Kidney (tissue), 14 donors: ENCODE data around the gene HFM1. TPM values are rescaled to one million over a fixed set of nuclear protein-coding genes. Genes with fewer than 3 reads are reported as not detected.
"Not testable (repeated sequence)": the region's sequence is repeated elsewhere in the genome, so short reads cannot be mapped to it uniquely, and the experiment has no call there.

Source experiments
- DNase-seq, 5 donors: peaks; one replicate each; pipeline ENCODE4 v3.0.0-alpha.2; 2013 to 2020
- FAIRE-seq: peaks from 2 replicates; lab custom pipeline; 2012; peaks lifted over from hg19 to GRCh38; lab: Jason Lieb, UNC
- H3K27ac ChIP-seq, 2 donors: one replicate each; pipeline ENCODE4 v1.7.0; 2013; ENCODE audit warnings: low read depth in 2 of 2, low read length in 2 of 2, inconsistent platforms in 1 of 2
- H3K27me3 ChIP-seq: one replicate; pipeline ENCODE4 v1.7.1; 2013; ENCODE audit warnings: low read length, inconsistent platforms; ENCODE audit not compliant: control insufficient read depth, insufficient read depth
- H3K36me3 ChIP-seq, 3 donors: one replicate each; pipeline versions ENCODE4 v1.7.0 to v1.7.1; 2013; ENCODE audit warnings: low read length in 3 of 3, control low read depth in 1 of 3, inconsistent platforms in 1 of 3; ENCODE audit not compliant: insufficient read depth in 3 of 3, control insufficient read depth in 2 of 3
- H3K4me1 ChIP-seq, 3 donors: one replicate each; pipeline versions ENCODE4 v1.7.0 to v1.7.1; 2013; ENCODE audit warnings: low read length in 3 of 3, inconsistent platforms in 1 of 3, low read depth in 1 of 3; ENCODE audit not compliant: control insufficient read depth in 2 of 3, insufficient read depth in 2 of 3
- H3K4me3 ChIP-seq, 3 donors: one replicate each; pipeline versions ENCODE4 v1.7.0 to v1.8.1; 2013; ENCODE audit warnings: low read length in 3 of 3, control low read depth in 1 of 3, inconsistent platforms in 1 of 3
- H3K9ac ChIP-seq, 3 donors: one replicate each; pipeline versions ENCODE4 v1.7.0 to v1.7.1; 2013; ENCODE audit warnings: low read length in 3 of 3, control low read depth in 1 of 3, inconsistent platforms in 1 of 3
- H3K9me3 ChIP-seq, 3 donors: one replicate each; pipeline versions ENCODE4 v1.7.0 to v1.7.1; 2013; ENCODE audit warnings: low read length in 3 of 3, control low read depth in 1 of 3, inconsistent platforms in 1 of 3; ENCODE audit not compliant: control insufficient read depth in 2 of 3, insufficient read depth in 1 of 3
- intact Hi-C: fragments of 100-400 bp; cut with DNase I; formaldehyde crosslinking; loops from one replicate; pipeline ENCODE4 v1.11.1; 2022
- polyA plus RNA-seq: library from polyadenylated mRNA; stranded (reverse); fragments of 350-450 nt; fragmentation: Illumina TruSeq; extraction: RNeasy Lipid Tissue Mini Kit (QIAGEN cat#74804); gene quantifications from one replicate; pipeline ENCODE4 v1.2.3, GENCODE V29; 2014; ENCODE audit warnings: low read depth, low replicate concordance; ENCODE audit not compliant: insufficient read depth
- total RNA-seq: library from RNA; stranded (reverse); fragmentation: NEBNext Ultra II Directional; extraction: Animal tissue kit (Norgen Biotek cat#: 25700); gene quantifications from one replicate; pipeline ENCODE4 v1.2.1, GENCODE V29; 2021
- TF ChIP-seq, protein P1 (sequence below): IDR thresholded peaks from 3 replicates; pipeline ENCODE4 v1.5.1; 2012; ENCODE audit warnings: mild to moderate bottlenecking, moderate library complexity, borderline replicate concordance; ENCODE audit not compliant: insufficient read depth; ENCODE audit errors: extremely low read depth
- donor health status: control.
- donor health status: control.
- donor health status: control.
- donor health status: control.
- donor health status: control.
- donor health status: DM: yes; HTN: yes; CAD: no.
- donor health status: Normal renal cell carcinoma (clear cell type).

The HFM1 gene
- total and polyA plus RNA-seq, 2 donors from 2014 or later: 1.2 TPM

DNA sequence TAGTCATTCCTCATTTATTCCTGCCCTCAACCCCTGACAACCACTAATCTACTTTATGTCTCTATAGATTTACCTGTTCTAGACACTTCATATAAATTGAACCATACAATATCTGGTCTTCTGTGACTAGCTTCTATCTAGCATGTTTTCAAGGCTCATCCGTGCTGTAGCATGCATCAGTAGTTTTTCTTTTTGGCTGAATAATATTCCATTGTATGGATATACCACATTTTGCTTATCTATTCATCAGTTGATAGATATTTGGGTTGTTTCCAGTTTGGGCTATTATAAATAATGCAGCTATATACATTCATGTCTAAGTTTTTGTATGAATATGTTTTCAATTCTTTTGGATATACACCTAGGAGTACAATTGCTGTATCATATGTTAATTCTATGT lies 101.5 kb downstream of the HFM1 start:
- peaks cover 0 to 11% (median 0%) of the 10 kb centered on the region in 3 donors for H3K9me3 ChIP-seq
- H3K4me3 ChIP-seq: no peak overlapping the region
- TF ChIP-seq, protein P1, sequence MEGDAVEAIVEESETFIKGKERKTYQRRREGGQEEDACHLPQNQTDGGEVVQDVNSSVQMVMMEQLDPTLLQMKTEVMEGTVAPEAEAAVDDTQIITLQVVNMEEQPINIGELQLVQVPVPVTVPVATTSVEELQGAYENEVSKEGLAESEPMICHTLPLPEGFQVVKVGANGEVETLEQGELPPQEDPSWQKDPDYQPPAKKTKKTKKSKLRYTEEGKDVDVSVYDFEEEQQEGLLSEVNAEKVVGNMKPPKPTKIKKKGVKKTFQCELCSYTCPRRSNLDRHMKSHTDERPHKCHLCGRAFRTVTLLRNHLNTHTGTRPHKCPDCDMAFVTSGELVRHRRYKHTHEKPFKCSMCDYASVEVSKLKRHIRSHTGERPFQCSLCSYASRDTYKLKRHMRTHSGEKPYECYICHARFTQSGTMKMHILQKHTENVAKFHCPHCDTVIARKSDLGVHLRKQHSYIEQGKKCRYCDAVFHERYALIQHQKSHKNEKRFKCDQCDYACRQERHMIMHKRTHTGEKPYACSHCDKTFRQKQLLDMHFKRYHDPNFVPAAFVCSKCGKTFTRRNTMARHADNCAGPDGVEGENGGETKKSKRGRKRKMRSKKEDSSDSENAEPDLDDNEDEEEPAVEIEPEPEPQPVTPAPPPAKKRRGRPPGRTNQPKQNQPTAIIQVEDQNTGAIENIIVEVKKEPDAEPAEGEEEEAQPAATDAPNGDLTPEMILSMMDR: no peak
- no peak overlapping the region for H3K27ac ChIP-seq
- DNase-seq (no peak), FAIRE-seq (no peak)
- intact Hi-C loops: no loop called here
- H3K27me3 ChIP-seq: no peaks in the 10 kb centered on the region
- H3K9ac ChIP-seq: no peak overlapping the region
- H3K4me1 ChIP-seq: no peaks in the 10 kb centered on the region
- no peaks in the 10 kb centered on the region for H3K36me3 ChIP-seq

DNA sequence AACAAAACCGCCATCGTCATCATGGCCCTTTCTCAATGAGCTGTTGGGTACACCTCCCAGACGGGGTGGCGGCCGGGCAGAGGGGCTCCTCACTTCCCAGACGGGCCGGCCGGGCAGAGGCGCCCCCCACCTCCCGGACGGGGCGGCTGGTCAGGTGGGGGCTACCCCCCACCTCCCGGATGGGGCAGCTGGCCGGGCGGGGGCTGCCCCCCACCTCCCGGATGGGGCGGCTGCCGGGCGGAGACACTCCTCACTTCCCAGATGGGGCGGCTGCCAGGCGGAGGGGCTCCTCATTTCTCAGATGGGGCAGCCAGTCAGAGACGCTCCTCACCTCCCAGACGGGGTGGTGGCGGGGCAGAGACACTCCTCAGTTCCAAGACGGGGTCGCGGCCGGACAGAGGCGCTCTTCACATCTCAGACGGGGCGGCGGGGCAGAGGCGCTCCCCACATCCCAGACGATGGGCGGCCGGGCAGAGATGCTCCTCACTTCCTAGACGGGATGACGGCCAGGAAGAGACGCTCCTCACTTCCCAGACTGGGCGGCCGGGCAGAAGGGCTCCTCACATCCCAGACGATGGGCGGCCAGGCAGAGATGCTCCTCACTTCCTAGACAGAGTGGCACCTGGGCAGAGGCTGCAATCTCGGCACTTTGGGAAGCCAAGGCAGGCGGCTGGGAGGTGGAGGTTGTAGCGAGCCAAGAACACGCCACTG lies 115.6 kb downstream of the HFM1 start:
- peak in 1 of 5 donors; percentile 55 for DNase-seq
- H3K27me3 ChIP-seq, H3K9ac ChIP-seq, FAIRE-seq, H3K4me3 ChIP-seq, H3K36me3 ChIP-seq, H3K9me3 ChIP-seq, H3K27ac ChIP-seq, H3K4me1 ChIP-seq, intact Hi-C loops: not testable (repeated sequence)

DNA sequence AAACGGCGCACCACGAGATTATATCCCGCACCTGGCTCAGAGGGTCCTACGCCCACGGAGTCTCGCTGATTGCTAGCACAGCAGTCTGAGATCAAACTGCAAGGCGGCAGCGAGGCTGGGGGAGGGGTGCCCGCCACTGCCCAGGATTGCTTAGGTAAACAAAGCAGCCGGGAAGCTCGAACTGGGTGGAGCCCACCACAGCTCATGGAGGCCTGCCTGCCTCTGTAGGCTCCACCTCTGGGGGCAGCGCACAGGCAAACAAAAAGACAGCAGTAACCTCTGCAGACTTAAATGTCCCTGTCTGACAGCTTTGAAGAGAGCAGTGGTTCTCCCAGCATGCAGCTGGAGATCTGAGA lies 117.7 kb downstream of the HFM1 start:
- H3K9ac ChIP-seq, FAIRE-seq, H3K9me3 ChIP-seq, DNase-seq, H3K4me3 ChIP-seq, intact Hi-C loops, H3K4me1 ChIP-seq, H3K36me3 ChIP-seq, H3K27ac ChIP-seq, H3K27me3 ChIP-seq: not testable (repeated sequence)

DNA sequence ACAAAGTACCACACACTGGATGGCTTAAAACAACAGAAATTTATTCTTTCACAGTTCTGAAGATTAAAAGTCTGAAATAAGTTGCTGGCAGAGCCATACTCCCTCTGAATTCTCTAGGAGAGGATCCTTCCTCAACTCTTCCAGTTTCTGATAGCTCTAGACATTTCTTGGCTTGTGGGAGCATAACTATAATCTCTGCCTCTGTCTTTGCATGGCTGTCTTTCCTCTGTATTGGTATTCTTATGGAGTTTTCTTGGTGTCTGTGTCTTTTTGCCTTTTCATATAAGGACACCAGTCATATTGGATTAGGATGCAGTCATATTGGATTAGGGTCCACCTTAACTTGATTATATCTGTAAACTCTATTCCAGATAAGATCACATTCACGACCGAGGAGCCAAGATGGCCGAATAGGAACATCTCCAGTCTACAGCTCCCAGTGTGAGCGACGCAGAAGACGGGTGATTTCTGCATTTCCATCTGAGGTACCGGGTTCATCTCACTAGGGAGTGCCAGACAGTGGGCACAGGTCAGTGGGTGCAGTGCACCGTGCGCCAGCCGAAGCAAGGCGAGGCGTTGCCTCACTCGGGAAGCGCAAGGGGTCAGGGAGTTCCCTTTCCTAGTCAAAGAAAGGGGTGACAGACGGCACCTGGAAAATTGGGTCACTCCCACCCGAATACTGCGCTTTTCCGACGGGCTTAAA lies 118.2 kb downstream of the HFM1 start:
- H3K9ac ChIP-seq, H3K4me3 ChIP-seq, H3K27ac ChIP-seq, H3K4me1 ChIP-seq, FAIRE-seq, H3K9me3 ChIP-seq, intact Hi-C loops, H3K36me3 ChIP-seq, H3K27me3 ChIP-seq, DNase-seq: not testable (repeated sequence)

DNA sequence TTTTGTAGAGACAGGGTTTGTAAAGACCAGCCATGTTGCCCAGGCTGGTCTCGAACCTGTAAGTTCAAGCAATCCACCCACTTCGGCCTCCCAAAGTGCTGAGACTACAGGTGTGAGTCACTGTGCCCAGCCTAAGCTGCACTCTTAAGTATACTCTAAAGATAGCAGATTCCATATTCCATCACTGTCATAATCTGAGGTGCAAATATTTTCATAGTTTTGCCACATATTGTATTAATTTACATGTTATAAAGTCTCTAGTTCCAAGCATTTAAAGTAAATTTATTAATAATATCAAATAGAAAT lies 121.3 kb downstream of the HFM1 start:
- H3K27me3 ChIP-seq: no peaks in the 10 kb centered on the region
- intact Hi-C loops: no loop called here
- no peak overlapping the region for H3K4me3 ChIP-seq
- no peaks in the 10 kb centered on the region for H3K4me1 ChIP-seq
- H3K9ac ChIP-seq: no peak overlapping the region
- DNase-seq (no peak), FAIRE-seq (no peak)
- no peaks in the 10 kb centered on the region for H3K9me3 ChIP-seq
- no peak overlapping the region for H3K27ac ChIP-seq
- TF ChIP-seq, protein P1: no peak
- H3K36me3 ChIP-seq: no peaks in the 10 kb centered on the region
